Epithelial cell of esophagus (primary cell): ENCODE measurements around the gene MMP28.
"Not testable (repeated sequence)": the region's sequence is repeated elsewhere in the genome, so short reads cannot be mapped to it uniquely, and the experiment has no call there.

Source experiments
- DNase-seq: peaks from one replicate; pipeline ENCODE4 v3.0.0; 2010; ENCODE audit warnings: low read depth
- H3K4me3 ChIP-seq: 2 replicates; pipeline ENCODE4 v1.5.1; 2011; ENCODE audit warnings: mild to moderate bottlenecking, low read length, control low read depth
- TF ChIP-seq, protein P1 (sequence below): IDR thresholded peaks from 2 replicates; pipeline ENCODE4 v1.5.1; 2011; ENCODE audit warnings: low read depth, mild to moderate bottlenecking, low read length, control low read depth, inconsistent platforms; ENCODE audit not compliant: insufficient read depth; ENCODE audit errors: missing control alignments

MMP28 gene

DNA sequence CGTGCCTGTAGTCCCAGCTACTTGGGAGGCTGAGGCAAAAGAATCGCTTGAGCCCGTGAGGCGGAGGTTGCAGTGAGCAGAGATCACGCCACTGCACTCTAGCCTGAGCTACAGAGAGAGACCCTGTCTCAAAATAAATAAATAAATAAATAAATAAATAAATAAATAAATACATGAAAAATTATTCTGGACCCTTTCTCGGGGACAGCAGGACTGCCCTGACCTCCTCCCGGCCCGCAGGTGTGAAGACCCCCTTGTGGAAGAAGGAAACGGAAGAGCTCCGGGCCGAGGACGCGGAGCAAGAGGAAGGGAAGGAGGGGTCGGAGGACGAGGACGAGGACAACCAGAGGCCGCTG, 31.7 kb downstream of the MMP28 start:
- DNase-seq = no peak
- H3K4me3 ChIP-seq = peak overlapping the region; percentile 27
- TF ChIP-seq, protein P1, sequence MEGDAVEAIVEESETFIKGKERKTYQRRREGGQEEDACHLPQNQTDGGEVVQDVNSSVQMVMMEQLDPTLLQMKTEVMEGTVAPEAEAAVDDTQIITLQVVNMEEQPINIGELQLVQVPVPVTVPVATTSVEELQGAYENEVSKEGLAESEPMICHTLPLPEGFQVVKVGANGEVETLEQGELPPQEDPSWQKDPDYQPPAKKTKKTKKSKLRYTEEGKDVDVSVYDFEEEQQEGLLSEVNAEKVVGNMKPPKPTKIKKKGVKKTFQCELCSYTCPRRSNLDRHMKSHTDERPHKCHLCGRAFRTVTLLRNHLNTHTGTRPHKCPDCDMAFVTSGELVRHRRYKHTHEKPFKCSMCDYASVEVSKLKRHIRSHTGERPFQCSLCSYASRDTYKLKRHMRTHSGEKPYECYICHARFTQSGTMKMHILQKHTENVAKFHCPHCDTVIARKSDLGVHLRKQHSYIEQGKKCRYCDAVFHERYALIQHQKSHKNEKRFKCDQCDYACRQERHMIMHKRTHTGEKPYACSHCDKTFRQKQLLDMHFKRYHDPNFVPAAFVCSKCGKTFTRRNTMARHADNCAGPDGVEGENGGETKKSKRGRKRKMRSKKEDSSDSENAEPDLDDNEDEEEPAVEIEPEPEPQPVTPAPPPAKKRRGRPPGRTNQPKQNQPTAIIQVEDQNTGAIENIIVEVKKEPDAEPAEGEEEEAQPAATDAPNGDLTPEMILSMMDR = no peak

DNA sequence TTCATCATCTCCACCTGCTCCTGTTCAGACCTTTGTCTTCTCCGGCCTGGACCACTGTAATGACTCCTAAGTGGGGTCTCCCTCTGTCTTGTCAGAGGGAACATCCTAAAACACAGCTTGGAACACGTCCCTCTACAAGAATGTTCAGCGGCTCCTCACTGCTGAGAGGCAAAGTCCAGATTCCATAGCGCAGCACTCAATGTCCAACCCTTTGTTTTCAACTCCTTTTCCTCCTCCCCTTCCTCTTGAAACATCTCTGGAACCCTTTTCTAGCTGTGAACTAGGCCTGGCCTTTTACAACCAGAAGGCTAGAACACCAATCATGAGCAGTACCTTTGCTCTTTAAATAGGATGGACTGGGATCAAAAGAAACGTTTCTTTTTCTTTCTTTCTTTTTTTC, 33.8 kb downstream of the MMP28 start:
- H3K4me3 ChIP-seq = no peak overlapping the region
- TF ChIP-seq, protein P1 = no peak
- DNase-seq = no peak

- no peak for DNase-seq
- TF ChIP-seq, protein P1 = no peak
- no peak within 1 kb of the TSS for H3K4me3 ChIP-seq
Observed at GRCh38 chr17:35760587-35760986, 34.9 kb downstream of the MMP28 start, which contains the start of gene C17orf50. C17orf50 (plus strand) TSS chr17:35760887; CDS start chr17:35760942, 55 bp downstream.

GRCh38 chr17:35757243-35757642, 38.2 kb downstream of the MMP28 start:
- no peak overlapping the region for H3K4me3 ChIP-seq
- no peak for DNase-seq
- TF ChIP-seq, protein P1 = no peak

- H3K4me3 ChIP-seq = no peak within 1 kb of the TSS
- DNase-seq = no peak
- TF ChIP-seq, protein P1 = no peak
Observed at GRCh38 chr17:35752945-35753764, 42.3 kb downstream of the MMP28 start, which contains the start of gene GAS2L2. GAS2L2 (minus strand) TSS chr17:35753239; CDS start chr17:35752850, 389 bp downstream.

- TF ChIP-seq, protein P1 = no peak
- no peak for DNase-seq
- H3K4me3 ChIP-seq = no peak overlapping the region
Observed at GRCh38 chr17:35752471-35752870, 43.0 kb downstream of the MMP28 start.

- DNase-seq = peak; percentile 30
Observed at GRCh38 chr17:35751541-35751940, 43.9 kb downstream of the MMP28 start.

More at GRCh38 chr17:35751541-35751940, 43.9 kb downstream of the MMP28 start:
- H3K4me3 ChIP-seq = not testable (repeated sequence)
